Erythroblast (primary cell): ENCODE data around the gene IRS1.

Experiments
- GATA1 ChIP-seq: IDR thresholded peaks from 2 replicates; pipeline ENCODE4 v1.6.1; 2011; ENCODE audit warnings: low read depth, mild to moderate bottlenecking, control low read depth, low read length, moderate library complexity
- POLR2A ChIP-seq: IDR thresholded peaks from 2 replicates; pipeline ENCODE4 v1.6.1; 2011; ENCODE audit warnings: mild to moderate bottlenecking, low read length

- TF ChIP-seq POLR2A (no peak), GATA1 (no peak)
Observed at GRCh38 chr2:226703514-226703913, 96.1 kb downstream of the IRS1 start.
